Measurements from ENCODE around the gene MTIF2.
"Not testable (repeated sequence)": the region's sequence is repeated elsewhere in the genome, so short reads cannot be mapped to it uniquely, and the experiment has no call there.

MTIF2 gene

GRCh38 chr2:55186837-55187236, 82.2 kb downstream of the MTIF2 start:
- DNase-seq: not testable (repeated sequence)

Measured in DMS153 (cell line).